HG02938 (cell line): Measurements from ENCODE around the gene SAMD8.
A peak's percentile ranks its signal among the peaks of the same experiment; 100 is the strongest.

Source experiments
- ATAC-seq: cut with Tn5 transposase; IDR thresholded peaks from one replicate; pipeline ENCODE4 v1.9.1; 2021; ENCODE audit warnings: mild to moderate bottlenecking, moderate library complexity; ENCODE audit not compliant: unreplicated experiment

The SAMD8 gene

GRCh38 chr10:75111365-75111906 is at the start of gene SAMD8:
SAMD8 (plus strand) TSS chr10:75111656; CDS start chr10:75150529, 38,873 bp downstream.
- peak; percentile 75 for ATAC-seq

DNA sequence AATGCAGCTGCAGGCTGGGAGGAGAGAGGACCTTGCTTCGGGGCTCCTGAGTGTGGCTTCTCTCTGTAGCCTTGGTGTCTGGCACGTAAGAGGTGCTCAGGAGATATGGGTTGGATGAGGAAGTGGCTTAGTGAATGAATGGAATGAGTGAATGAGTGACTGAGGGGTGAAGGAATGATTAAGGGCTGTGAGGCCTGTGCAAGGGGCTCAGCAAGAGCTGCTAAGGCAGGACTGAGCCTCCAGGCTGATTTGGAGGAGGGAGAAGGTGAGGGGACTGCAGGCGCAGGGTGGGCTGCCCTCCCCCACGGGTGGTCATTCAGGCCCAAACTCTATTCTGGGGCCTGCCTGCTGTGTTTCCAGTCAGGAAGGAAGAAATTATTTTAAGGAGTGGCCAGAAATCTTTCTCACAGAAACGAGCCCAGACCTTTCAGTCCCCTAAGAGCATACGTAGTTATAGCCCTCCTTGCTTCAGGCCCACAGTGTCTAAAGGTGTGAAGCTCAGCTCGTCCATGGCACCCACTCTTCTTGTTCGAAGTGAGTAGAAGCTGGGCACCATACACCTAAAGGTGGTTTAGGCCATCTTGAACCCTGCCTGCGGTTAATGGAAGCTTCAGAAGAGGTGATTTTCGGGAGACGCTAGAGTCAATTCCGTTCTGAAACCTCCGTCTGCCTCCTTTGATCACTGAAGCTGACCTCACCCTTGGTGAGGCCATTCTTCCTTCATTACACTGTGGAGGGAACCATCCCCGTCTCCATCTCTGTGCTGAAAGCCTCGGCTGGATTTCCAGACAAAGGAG is 49.5 kb upstream of the SAMD8 start:
- ATAC-seq: no peak

DNA sequence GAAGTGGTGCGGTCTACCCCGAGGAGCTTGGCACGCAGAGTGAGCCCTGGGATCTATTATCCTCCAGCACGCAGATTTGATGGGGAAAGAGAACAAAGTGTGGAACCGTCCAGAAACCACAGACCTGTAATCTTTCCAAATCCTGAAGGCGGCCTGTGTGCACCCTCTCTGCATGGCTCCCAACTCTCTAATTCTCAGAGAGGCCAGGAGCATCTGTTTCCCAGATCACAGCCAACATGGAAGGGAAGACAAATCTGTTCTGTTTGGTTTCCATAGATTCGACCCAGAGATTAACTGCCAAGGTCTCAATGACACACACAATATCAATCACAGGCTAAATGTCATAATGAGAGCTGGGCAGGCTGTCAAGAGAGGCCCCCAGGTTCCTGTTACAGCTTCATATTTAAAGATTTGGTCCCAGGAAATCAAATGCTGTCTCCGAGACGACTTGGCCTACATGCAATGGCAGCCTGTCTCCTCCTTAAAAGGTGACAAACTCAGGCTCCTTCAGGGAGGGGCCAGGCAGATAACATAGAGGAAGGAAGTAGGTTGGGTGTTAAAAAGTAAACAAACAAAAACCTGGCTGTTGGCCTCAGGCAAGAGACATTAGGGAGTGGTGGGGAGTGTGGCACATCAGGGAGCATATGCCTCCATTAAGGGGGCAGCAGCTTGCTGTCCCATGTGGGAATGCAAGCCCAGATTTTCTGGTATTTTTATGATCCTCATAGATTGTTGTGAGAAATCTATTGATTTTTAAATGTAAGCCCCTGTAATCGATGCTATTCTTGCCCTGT is 48.8 kb upstream of the SAMD8 start:
- ATAC-seq: no peak

DNA sequence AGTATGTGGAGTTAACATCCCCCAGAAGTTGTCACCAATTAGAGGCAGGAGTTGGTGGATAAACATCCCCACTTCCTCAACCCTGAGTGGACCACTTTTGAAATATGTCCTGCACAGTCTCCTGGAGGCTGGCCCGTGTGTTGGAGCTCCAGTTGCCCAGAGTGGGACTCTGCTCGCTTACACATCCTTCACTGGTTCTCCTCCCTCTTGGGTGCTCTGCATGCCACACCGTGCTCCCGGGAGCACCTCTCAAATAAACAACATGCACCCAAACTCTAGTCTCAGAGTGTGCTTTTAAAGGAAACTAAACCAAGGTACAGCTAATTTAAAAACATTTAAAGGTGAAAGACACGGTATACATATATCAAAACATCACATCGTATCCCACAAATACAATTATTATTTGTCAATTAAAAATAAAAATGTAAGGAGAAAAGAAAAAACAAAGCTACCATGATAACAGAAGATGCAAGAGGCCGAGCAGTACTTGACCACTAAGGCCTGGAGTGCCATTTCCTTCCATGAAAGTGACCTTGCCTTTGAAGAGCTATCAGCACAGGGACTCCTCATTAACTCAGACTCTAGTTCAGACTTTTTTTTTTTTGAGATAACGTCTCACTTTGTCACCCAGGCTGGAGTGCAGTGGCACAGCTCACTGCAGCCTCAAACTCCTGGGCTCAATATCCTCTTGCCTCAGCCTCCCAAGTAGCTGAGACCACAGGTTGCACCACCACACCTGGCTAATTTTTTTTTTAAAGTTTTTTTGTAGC is 47.8 kb upstream of the SAMD8 start:
- ATAC-seq: no peak

DNA sequence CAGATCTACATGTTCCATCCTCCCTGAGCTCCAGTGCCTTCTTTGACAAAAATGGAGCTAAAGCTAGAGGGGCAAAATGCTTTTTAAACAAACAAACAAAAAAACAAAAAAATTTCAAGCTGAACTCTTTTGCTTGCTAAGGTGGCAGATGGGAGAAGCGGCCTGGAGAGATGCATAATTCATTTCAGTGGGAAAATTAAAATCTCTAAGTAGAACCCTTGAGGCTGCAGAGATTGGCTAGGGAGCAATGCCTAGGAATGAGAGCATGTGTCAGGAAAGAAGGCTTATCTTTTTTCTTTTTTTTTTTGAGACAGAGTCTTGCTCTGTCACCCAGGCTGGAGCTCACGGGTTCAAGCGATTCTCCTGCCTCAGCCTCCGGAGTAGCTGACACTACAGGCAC is 46.4 kb upstream of the SAMD8 start:
- no peak for ATAC-seq

DNA sequence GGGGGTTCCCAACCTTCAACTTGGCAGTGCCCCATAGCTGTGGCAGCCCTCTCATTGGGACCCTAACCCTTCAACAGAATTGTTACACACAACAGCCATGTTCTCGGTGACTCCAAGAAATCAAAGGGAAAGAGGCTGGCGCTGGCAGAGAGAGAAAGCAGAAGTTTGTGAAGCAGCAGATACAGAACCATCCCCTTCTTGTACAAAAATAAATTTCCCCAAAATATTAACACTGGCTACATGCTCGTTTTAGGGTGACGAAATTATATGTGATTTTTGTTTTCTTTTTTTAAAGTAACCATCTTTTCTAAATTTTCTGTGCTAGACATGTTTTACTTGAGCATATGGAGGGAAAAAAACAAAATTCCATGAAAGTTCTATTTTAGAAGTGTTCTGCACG is 45.2 kb upstream of the SAMD8 start:
- no peak for ATAC-seq

- ATAC-seq: no peak
Measured at GRCh38 chr10:75067272-75067671, 44.2 kb upstream of the SAMD8 start.

GRCh38 chr10:75068523-75068922 is 42.9 kb upstream of the SAMD8 start:
- ATAC-seq: no peak

GRCh38 chr10:75070476-75070875 is 41.0 kb upstream of the SAMD8 start:
- no peak for ATAC-seq

- no peak for ATAC-seq
Measured at GRCh38 chr10:75070961-75071428, 40.5 kb upstream of the SAMD8 start.

- no peak for ATAC-seq
Measured at GRCh38 chr10:75071756-75072155, 39.7 kb upstream of the SAMD8 start.

- no peak for ATAC-seq
Measured at GRCh38 chr10:75072727-75073126, 38.7 kb upstream of the SAMD8 start.

DNA sequence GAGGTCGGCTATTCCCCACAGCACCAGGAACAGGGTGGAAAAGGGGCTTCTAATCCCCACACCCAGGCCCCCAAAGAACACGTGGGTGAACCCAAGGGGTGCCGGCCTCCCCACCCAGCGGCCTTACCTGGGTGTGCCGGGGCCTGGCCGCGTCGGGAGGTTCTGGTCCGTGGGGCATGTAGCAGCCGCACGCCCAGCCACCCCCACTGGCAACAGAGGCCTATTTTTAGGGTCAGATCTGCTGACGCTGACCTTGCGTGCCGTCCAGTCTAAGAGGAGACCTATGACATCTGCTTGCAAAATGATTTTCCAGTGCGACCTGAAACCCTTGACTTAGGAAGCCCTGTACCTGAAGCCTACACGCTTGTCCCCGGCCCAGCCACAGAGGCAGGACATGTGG is 38.0 kb upstream of the SAMD8 start:
- ATAC-seq: no peak

DNA sequence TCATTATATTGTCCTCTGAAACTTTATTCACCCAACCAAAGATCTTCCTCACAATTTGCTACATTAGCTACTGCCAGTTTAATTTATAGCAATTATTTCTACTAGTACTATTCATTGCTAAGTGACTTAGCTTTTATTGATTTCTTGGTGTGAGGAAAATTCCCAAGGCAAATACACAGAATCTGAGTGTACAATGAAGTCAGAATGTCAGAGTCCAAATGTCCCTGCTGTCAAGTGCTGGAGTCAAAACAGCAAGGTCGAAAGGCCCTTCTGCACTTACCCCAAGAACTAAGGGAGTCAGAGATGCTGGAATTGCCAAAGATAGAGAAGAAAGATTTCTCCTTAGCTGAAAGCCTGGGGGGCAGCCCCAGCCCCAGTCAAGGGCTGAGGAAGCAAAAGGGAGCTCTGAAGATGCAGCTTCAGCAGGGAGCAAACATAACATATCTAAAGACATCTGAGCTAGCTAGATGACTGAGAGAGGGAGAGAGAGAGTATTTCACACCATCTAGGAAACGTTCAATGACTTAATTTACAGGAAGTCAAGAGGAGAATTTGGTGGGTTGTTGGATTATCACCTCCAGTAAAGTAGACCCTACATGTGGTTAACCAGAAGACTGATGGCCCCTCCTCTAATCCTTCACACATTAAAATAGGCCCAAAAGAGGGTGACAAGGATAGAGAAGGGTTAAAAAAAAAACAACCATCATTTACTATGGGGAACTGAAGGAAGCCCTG is 36.6 kb upstream of the SAMD8 start:
- no peak for ATAC-seq

DNA sequence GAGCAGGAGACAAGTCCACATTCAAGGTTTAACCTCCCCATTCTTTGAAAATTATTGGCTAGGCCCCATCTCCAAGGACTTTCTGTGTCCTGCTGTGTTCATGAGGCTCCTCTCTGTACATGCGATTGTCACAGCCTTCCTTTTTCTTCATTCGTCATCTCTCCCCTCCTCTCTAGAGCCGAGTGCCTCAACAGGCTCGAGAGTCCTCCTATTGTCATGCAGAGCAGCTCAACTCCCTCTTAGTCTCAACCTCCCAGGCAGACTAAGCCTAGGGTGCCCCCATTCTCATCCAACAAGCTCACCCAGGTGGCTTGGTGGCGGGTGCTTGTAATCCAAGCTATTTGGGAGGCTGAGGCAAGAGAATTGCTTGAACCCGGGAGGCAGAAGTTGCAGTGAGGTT is 35.1 kb upstream of the SAMD8 start:
- no peak for ATAC-seq

DNA sequence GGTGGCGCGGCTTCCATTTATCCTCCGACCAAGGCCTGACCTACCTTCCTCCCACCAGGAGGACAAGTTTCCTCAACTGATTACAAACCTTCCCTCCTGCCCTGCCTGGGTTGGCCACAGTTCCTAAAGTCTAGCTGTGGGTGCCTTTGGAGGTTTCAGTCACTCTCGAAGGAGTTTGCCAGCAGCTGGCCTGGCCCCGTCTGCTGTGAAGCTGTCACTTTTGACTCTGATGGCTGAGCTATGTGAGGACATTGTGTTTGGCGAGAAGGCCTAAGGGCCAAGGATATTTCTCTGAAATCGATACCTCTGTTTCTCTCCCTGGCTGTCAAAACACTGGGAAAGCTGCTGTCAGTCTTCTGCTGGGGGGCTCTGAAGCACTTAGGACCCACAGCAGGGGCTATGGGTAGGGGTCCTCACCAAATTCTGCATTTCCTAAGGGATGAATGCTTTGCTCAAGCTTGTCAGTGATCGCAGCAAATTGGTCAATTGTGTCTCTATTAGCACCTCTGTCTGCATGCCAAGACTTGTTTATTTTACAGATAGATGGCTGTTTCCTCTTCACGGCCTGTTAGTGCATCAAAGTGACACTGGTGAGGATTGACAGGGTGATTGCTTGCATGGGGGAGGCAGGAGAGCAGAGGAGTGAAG is 31.9 kb upstream of the SAMD8 start:
- ATAC-seq: no peak

GRCh38 chr10:75080554-75080953 is 30.9 kb upstream of the SAMD8 start:
- ATAC-seq: no peak

DNA sequence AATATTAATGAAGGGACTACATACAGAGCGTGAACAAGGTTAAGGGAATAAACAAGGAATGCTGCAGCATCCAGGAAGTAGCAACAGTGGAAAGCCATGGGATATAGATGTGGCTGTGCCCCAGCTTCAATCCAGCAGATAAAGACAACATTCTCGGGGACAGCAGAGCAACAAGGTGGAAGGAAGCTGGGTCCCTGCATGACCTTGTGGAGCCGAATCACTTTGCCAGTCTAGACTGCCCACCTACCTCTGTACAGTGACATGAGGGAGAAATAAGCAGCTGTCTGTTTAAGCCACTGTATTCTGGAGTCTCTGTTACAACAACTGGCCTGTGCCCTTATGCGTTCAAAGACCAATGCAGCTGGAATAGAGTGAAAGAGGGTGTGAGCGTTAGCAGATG is 30.1 kb upstream of the SAMD8 start:
- ATAC-seq: no peak

DNA sequence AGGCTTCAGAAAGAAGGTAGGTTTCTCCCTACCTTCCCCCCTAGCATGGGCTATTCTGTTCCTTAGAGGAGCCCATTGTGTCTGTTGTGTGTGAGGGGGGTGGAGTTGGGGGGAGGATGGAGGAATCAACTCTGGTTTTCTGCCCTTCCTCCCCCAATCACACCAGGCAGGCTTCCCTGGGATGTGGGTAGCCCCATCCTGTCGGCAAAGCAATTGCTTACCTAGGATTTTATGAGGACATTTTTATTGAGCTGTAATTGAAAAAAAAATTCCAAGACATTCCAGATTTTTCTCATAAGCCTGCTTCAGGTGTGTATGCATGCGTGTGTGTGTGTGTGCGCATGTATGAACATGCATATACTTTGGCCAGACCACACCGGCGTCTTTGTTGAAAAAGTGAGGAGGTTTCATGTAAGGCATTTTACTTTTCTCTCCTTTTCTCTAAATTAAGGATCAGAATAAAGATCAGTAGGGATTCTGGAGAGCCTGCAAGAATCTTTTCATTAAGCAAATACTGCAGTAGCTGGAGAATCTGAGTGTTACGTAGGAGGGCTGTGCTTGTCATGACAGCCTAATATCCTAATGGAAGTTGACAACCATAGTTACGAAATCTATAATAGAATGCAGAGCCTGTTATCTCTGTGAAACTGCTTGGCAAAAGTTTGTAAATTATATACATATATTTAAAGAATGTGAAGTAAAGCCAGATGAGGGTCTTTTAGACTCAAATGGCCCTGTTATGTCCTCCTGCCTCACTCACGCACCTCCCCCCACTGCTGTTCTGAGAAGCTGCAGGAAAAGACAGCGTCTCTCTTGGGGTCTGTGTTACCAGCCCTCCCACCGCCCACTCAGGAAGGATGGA is 27.3 kb upstream of the SAMD8 start:
- ATAC-seq: no peak
